ENCODE results near the gene CPNE9.

- TF ChIP-seq, protein P1, sequence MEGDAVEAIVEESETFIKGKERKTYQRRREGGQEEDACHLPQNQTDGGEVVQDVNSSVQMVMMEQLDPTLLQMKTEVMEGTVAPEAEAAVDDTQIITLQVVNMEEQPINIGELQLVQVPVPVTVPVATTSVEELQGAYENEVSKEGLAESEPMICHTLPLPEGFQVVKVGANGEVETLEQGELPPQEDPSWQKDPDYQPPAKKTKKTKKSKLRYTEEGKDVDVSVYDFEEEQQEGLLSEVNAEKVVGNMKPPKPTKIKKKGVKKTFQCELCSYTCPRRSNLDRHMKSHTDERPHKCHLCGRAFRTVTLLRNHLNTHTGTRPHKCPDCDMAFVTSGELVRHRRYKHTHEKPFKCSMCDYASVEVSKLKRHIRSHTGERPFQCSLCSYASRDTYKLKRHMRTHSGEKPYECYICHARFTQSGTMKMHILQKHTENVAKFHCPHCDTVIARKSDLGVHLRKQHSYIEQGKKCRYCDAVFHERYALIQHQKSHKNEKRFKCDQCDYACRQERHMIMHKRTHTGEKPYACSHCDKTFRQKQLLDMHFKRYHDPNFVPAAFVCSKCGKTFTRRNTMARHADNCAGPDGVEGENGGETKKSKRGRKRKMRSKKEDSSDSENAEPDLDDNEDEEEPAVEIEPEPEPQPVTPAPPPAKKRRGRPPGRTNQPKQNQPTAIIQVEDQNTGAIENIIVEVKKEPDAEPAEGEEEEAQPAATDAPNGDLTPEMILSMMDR (IDR thresholded peaks at IDR 0.05; ENCODE audit: low read length) = no peak
- no peak for TF ChIP-seq EZH2 (optimal IDR thresholded peaks at IDR 0.05; ENCODE audit: low read depth, low read length)
- no peak for TF ChIP-seq EZH2phosphoT487 (IDR thresholded peaks at IDR 0.05; ENCODE audit: low read length)
Observed at GRCh38 chr3:9732740-9733115, 29.1 kb downstream of the CPNE9 start.

Data from MM.1S (cell line).